Fibroblast of lung (primary cell): ENCODE measurements around the gene LYSMD2. TPM values are rescaled to one million over a fixed set of nuclear protein-coding genes. Genes with fewer than 3 reads are reported as not detected.

Source experiments
- DNase-seq, 2 donors: peaks; one replicate each; pipeline versions ENCODE4 v3.0.0 to v3.0.0-alpha.2; 2010; ENCODE audit warnings: low read depth in 2 of 2
- H2AFZ ChIP-seq: 2 replicates; pipeline ENCODE4 v1.5.1; 2012; ENCODE audit warnings: low read length, control low read depth, inconsistent platforms
- H3K27ac ChIP-seq: 2 replicates; pipeline ENCODE4 v1.5.1; 2011; ENCODE audit warnings: low read length, control low read depth; ENCODE audit not compliant: insufficient read depth
- H3K27me3 ChIP-seq: 2 replicates; pipeline ENCODE4 v1.5.1; 2011; ENCODE audit warnings: mild to moderate bottlenecking, low read length; ENCODE audit not compliant: control insufficient read depth, insufficient read depth
- H3K36me3 ChIP-seq: 2 replicates; pipeline ENCODE4 v1.5.1; 2011; ENCODE audit warnings: low read length; ENCODE audit not compliant: control insufficient read depth, insufficient read depth
- H3K4me1 ChIP-seq: 2 replicates; pipeline ENCODE4 v1.5.1; 2011; ENCODE audit warnings: low read length; ENCODE audit not compliant: control insufficient read depth, insufficient read depth; ENCODE audit errors: extremely low read depth
- H3K4me2 ChIP-seq: 2 replicates; pipeline ENCODE4 v1.5.1; 2011; ENCODE audit warnings: low read length, control low read depth; ENCODE audit not compliant: insufficient read depth; ENCODE audit errors: extremely low read depth
- H3K4me3 ChIP-seq, 4 experiments: fragments of 200-600 bp in 1 of 4; sonication (generic) in 1 of 4; replicated peaks in 1 of 4; 2 replicates each; pipeline ENCODE4 v1.5.1; 2011 to 2016; ENCODE audit warnings: low read length in 4 of 4, low read depth in 3 of 4, mild to moderate bottlenecking in 3 of 4, control low read depth in 2 of 4, inconsistent platforms in 1 of 4, mixed read lengths in 1 of 4; ENCODE audit not compliant: insufficient read depth in 1 of 4; ENCODE audit errors: control extremely low read depth in 1 of 4
- H3K79me2 ChIP-seq: 2 replicates; pipeline ENCODE4 v1.5.1; 2012; ENCODE audit warnings: mild to moderate bottlenecking, low read length, inconsistent platforms; ENCODE audit not compliant: control insufficient read depth, insufficient read depth
- H3K9ac ChIP-seq: 2 replicates; pipeline ENCODE4 v1.5.1; 2011; ENCODE audit warnings: mild to moderate bottlenecking, low read length, control low read depth; ENCODE audit not compliant: insufficient read depth
- H3K9me3 ChIP-seq: 2 replicates; pipeline ENCODE4 v1.5.1; 2012; ENCODE audit warnings: low read depth, low read length; ENCODE audit not compliant: control insufficient read depth, insufficient read depth
- H4K20me1 ChIP-seq: 2 replicates; pipeline ENCODE4 v1.5.1; 2011; ENCODE audit warnings: low read length; ENCODE audit not compliant: control insufficient read depth, insufficient read depth; ENCODE audit errors: extremely low read depth
- EZH2 ChIP-seq: IDR thresholded peaks from 2 replicates; pipeline ENCODE4 v1.5.1; 2012; ENCODE audit warnings: low read length, control low read depth, mild to moderate bottlenecking; ENCODE audit errors: missing control alignments
- polyA plus RNA-seq, 2 donors: library from polyadenylated mRNA; depleted of rRNA in 1 of 2; stranded (reverse) in 1 of 2; unstranded in 1 of 2; fragments of >200 nt; gene quantifications; 2 replicates each; pipeline ENCODE4 v1.2.1, GENCODE V29; 2011 to 2012; ENCODE audit warnings: missing spikeins in 1 of 2
- total RNA-seq: library from RNA; depleted of rRNA; stranded (reverse); fragments of >200 nt; gene quantifications from 2 replicates; pipeline ENCODE4 v1.2.1, GENCODE V29; 2014
- TF ChIP-seq, protein P1 (sequence below), 2 donors: IDR thresholded peaks in 1 of 2; conservative IDR thresholded peaks in 1 of 2; 1 replicate in 1 of 2; 2 replicates in 1 of 2; pipeline ENCODE4 v1.5.1; 2011 to 2012; ENCODE audit warnings: low read length in 2 of 2, control low read depth in 1 of 2, inconsistent platforms in 1 of 2, low read depth in 1 of 2, mild to moderate bottlenecking in 1 of 2

LYSMD2 gene
- total and polyA plus RNA-seq, 2 donors (not counting 1 experiment from before 2014, with no cell fraction given), result 7.8 to 10.1 TPM

GRCh38 chr15:51771773-51772172 lies 34.3 kb upstream of the LYSMD2 start:
- Histone ChIP-seq H3K27ac (no peak overlapping the region), H4K20me1 (no peaks in the 10 kb centered on the region), H3K4me3 (no peak overlapping the region), H3K9me3 (no peaks in the 10 kb centered on the region), H3K36me3 (no peaks in the 10 kb centered on the region), H3K79me2 (no peaks in the 10 kb centered on the region), H3K4me1 (no peaks in the 10 kb centered on the region), H3K27me3 (no peaks in the 10 kb centered on the region), H3K4me2 (no peak overlapping the region), H2AFZ (no peak overlapping the region), H3K9ac (no peak overlapping the region)
- DNase-seq, result no peak
- no peak for TF ChIP-seq EZH2
- TF ChIP-seq, protein P1, sequence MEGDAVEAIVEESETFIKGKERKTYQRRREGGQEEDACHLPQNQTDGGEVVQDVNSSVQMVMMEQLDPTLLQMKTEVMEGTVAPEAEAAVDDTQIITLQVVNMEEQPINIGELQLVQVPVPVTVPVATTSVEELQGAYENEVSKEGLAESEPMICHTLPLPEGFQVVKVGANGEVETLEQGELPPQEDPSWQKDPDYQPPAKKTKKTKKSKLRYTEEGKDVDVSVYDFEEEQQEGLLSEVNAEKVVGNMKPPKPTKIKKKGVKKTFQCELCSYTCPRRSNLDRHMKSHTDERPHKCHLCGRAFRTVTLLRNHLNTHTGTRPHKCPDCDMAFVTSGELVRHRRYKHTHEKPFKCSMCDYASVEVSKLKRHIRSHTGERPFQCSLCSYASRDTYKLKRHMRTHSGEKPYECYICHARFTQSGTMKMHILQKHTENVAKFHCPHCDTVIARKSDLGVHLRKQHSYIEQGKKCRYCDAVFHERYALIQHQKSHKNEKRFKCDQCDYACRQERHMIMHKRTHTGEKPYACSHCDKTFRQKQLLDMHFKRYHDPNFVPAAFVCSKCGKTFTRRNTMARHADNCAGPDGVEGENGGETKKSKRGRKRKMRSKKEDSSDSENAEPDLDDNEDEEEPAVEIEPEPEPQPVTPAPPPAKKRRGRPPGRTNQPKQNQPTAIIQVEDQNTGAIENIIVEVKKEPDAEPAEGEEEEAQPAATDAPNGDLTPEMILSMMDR (conservative IDR thresholded peaks at IDR 0.05 in 1 of 2, IDR thresholded peaks at IDR 0.05 in 1 of 2; ENCODE audit: low read depth in 1 of 2, low read length in 2 of 2), result no peak

GRCh38 chr15:51770902-51771301 lies 33.4 kb upstream of the LYSMD2 start:
- Histone ChIP-seq H3K79me2 (no peaks in the 10 kb centered on the region), H2AFZ (no peak overlapping the region), H3K27ac (no peak overlapping the region), H3K9ac (no peak overlapping the region), H3K4me3 (no peak overlapping the region), H3K27me3 (no peaks in the 10 kb centered on the region), H3K36me3 (no peaks in the 10 kb centered on the region), H3K4me1 (no peaks in the 10 kb centered on the region), H4K20me1 (no peaks in the 10 kb centered on the region), H3K4me2 (no peak overlapping the region), H3K9me3 (no peaks in the 10 kb centered on the region)
- no peak for DNase-seq
- TF ChIP-seq EZH2, result no peak
- TF ChIP-seq, protein P1 (conservative IDR thresholded peaks at IDR 0.05 in 1 of 2, IDR thresholded peaks at IDR 0.05 in 1 of 2; ENCODE audit: low read depth in 1 of 2, low read length in 2 of 2), result no peak

DNA sequence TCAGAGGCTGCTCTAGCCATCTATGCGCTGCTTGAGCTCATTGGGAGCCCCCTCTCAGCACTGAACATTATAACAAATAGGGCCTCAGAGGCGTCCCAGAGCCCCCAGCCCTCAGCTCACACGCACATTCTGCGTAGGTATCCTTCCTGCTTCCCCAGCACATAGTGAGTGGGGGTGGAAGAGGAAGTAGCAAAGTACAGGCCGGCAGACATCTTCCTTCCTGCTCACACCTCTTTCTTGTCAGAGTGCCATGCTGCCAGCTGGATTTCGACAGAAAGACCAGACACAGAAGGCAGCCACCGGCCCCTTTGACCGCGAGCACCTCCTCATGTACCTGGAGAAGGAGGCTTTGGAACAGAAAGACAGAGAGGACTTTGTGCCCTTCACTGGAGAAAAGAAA lies 30.6 kb upstream of the LYSMD2 start:
- H3K36me3 ChIP-seq, result no peaks in the 10 kb centered on the region
- H4K20me1 ChIP-seq, result no peaks in the 10 kb centered on the region
- no peak overlapping the region for H2AFZ ChIP-seq
- H3K9me3 ChIP-seq, result no peaks in the 10 kb centered on the region
- no peak for TF ChIP-seq EZH2
- TF ChIP-seq, protein P1 (conservative IDR thresholded peaks at IDR 0.05 in 1 of 2, IDR thresholded peaks at IDR 0.05 in 1 of 2; ENCODE audit: low read depth in 1 of 2, low read length in 2 of 2), result no peak
- DNase-seq, result no peak
- no peaks in the 10 kb centered on the region for H3K4me1 ChIP-seq
- no peak overlapping the region for H3K27ac ChIP-seq
- H3K4me2 ChIP-seq, result no peak overlapping the region
- H3K4me3 ChIP-seq, result no peak overlapping the region
- no peak overlapping the region for H3K9ac ChIP-seq
- no peaks in the 10 kb centered on the region for H3K79me2 ChIP-seq
- H3K27me3 ChIP-seq, result no peaks in the 10 kb centered on the region
